Measurements from ENCODE around the gene RLN3.

DNA sequence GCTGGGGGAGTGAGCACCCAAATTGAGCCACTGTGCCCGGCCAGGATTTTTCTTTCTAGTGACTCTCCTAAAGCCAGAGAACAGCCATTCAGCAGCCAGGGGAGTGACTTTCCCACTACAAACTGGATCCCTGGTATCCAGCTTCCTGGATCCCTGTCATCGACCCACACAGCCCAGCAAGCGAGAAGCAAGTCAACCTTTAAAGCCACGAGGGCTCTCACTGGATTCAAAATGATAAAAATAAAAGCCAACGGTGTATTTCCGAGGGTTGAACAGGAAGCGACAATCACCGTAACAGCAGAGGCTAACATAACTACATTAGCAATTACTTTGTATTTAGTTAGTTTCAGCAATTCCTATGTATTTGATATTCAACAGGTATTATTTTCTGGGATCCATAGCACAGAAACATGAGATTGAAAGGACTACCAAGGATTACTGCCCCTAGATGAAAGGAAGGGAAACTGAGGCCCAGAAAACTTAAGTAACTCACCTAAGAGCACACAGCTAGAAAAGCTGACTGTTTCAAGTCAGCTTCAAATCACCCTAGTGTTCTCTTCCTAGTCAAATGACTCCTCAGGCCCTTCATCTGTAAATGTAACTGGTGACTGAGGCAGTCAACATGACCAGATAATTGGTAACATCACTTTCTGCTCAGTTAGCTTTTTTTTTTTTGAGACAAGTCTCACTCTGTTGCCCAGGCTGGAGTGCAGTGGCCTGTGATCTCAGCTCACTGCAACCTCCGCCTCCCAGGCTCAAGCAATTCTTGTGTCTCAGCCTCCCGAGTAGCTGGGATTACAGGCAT, 24.5 kb upstream of the RLN3 start:
- TF ChIP-seq POLR2A (IDR thresholded peaks at IDR 0.05) (no peak), CTCF (IDR thresholded peaks at IDR 0.05) (no peak)

Measured in body of pancreas (tissue), 4 donors.